Smooth muscle cell (in vitro differentiated cells): ENCODE measurements around the gene SMARCE1. TPM values are rescaled to one million over a fixed set of nuclear protein-coding genes. Genes with fewer than 3 reads are reported as not detected.

ENCODE experiments used
- DNase-seq: peaks from one replicate; lab custom pipeline; 2025; ENCODE audit not compliant: unreplicated experiment; lab: John Stamatoyannopoulos, UW
- H2AFZ ChIP-seq: fragments of 200-600 bp; sonication (generic); 2 replicates; pipeline ENCODE4 v1.6.0; 2016; ENCODE audit warnings: antibody characterized with exemption, low read depth, mild to moderate bottlenecking
- H3F3A ChIP-seq: fragments of 200-600 bp; sonication (generic); 2 replicates; pipeline ENCODE4 v1.6.0; 2017; ENCODE audit warnings: antibody characterized with exemption, low read depth
- H3K27ac ChIP-seq: fragments of 200-600 bp; sonication (generic); 2 replicates; pipeline ENCODE4 v1.5.1; 2016; ENCODE audit warnings: low read depth, mild to moderate bottlenecking
- H3K27me3 ChIP-seq: fragments of 200-600 bp; sonication (generic); 2 replicates; pipeline ENCODE4 v1.6.1; 2016; ENCODE audit warnings: low read depth, mild to moderate bottlenecking
- H3K36me3 ChIP-seq: fragments of 200-600 bp; sonication (generic); 2 replicates; pipeline ENCODE4 v1.5.1; 2016; ENCODE audit warnings: low read depth
- H3K4me1 ChIP-seq: fragments of 200-600 bp; sonication (generic); 2 replicates; pipeline ENCODE4 v1.5.1; 2016; ENCODE audit warnings: low read depth
- H3K4me2 ChIP-seq: fragments of 200-600 bp; sonication (generic); 2 replicates; pipeline ENCODE4 v1.6.0; 2016; ENCODE audit warnings: mild to moderate bottlenecking
- H3K4me3 ChIP-seq: fragments of 200-600 bp; sonication (generic); 2 replicates; pipeline ENCODE4 v1.5.1; 2016; ENCODE audit warnings: mild to moderate bottlenecking
- H3K79me2 ChIP-seq: fragments of 200-600 bp; sonication (generic); 2 replicates; pipeline ENCODE4 v1.6.0; 2016; ENCODE audit warnings: low read depth, mild to moderate bottlenecking
- H3K9ac ChIP-seq: fragments of 200-600 bp; sonication (generic); 2 replicates; pipeline ENCODE4 v1.6.0; 2016; ENCODE audit warnings: low read depth
- H3K9me3 ChIP-seq: fragments of 200-600 bp; sonication (generic); replicated peaks from 2 replicates; pipeline ENCODE4 v1.5.1; 2016; ENCODE audit warnings: low read depth
- H4K20me1 ChIP-seq: fragments of 200-600 bp; sonication (generic); 2 replicates; pipeline ENCODE4 v1.6.0; 2016; ENCODE audit warnings: low read depth
- CTCF ChIP-seq: fragments of 200-600 bp; sonication (generic); IDR thresholded peaks from 2 replicates; pipeline ENCODE4 v1.5.1; 2017; ENCODE audit warnings: borderline replicate concordance, mild to moderate bottlenecking, antibody characterized with exemption; ENCODE audit not compliant: insufficient read depth, poor library complexity, severe bottlenecking
- WGBS: methylation state at CpG from one replicate; pipeline ENCODE4 v1.1.7; 2016; ENCODE audit warnings: low lambda C conversion rate; 5-methylcytosine and 5-hydroxymethylcytosine counted together
- polyA plus RNA-seq: library from polyadenylated mRNA; unstranded; fragments of >200 nt; fragmentation: Nextera tagmentation; extraction: Ambion mirVana; gene quantifications from 2 replicates; pipeline ENCODE4 v1.2.1, GENCODE V29; 2016
- total RNA-seq: library from RNA; depleted of rRNA; stranded (reverse); fragments of >200 nt; gene quantifications from 2 replicates; pipeline ENCODE4 v1.2.3, GENCODE V29; 2014

Gene SMARCE1
- total and polyA plus RNA-seq, 2 experiments from 2014 or later = 87.5 to 115 TPM

DNA sequence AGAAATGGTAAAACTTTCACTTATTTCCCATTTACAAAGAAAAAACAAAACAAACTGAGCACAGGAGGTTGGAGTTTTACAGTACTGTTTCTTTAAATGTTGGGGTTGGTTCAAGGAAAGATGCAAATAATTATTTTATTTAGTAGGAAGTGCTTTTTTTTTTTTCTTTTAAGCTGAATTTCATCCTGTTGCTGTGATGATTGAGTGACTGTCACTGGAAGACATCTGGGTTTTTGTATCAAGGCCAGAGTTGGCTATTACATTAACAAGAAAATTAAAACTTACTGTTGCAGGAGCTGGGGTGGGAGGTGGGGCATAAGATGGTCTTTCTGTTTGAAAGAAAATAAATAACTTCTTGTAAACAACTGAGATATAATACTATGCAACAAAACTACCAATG lies 2.3 kb downstream of the SMARCE1 start:
- Histone ChIP-seq H3K9me3 (no peaks in the 10 kb centered on the region), H3K4me1 (peaks cover 22% of the 10 kb centered on the region), H3K27ac (no peak overlapping the region), H3K4me2 (peak overlapping the region; percentile 90), H3K27me3 (no peaks in the 10 kb centered on the region), H2AFZ (no peak overlapping the region), H3K36me3 (peaks cover 7% of the 10 kb centered on the region), H4K20me1 (peaks cover 35% of the 10 kb centered on the region), H3F3A (no peaks in the 10 kb centered on the region), H3K79me2 (peaks cover 72% of the 10 kb centered on the region), H3K9ac (no peak overlapping the region), H3K4me3 (peak overlapping the region; percentile 84)
- DNase-seq = no peak
- TF ChIP-seq CTCF = no peak

DNA sequence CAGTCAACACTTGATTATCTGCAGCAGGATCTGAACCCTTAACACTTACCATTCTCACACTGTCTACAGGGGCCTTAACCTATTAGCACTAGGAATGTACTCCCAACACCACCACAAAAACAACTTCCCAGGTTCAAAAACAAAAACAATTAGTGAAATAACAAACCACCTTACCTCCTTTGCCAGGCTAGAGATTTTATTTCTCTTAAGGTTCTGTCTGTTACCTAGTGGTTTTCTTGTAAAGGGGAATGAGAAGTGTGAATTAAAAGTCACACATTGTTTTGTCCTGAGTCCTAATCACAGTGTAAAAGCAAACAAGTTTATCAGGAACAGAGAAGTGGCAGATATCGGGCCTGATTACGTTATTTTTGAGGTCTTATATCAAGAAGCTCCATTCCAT lies 9.7 kb downstream of the SMARCE1 start:
- 98% methylated on average over 2 of the region's 2 CpGs for WGBS
- H3K79me2 ChIP-seq = peaks cover 35% of the 10 kb centered on the region
- TF ChIP-seq CTCF = no peak
- peaks cover 42% of the 10 kb centered on the region for H3K36me3 ChIP-seq
- H3K4me2 ChIP-seq = no peak overlapping the region
- no peaks in the 10 kb centered on the region for H3K4me1 ChIP-seq
- no peak overlapping the region for H3K4me3 ChIP-seq
- H3K27ac ChIP-seq = no peak overlapping the region
- no peak for DNase-seq
- H3F3A ChIP-seq = no peaks in the 10 kb centered on the region
- H2AFZ ChIP-seq = no peak overlapping the region
- H3K9ac ChIP-seq = no peak overlapping the region
- no peaks in the 10 kb centered on the region for H3K9me3 ChIP-seq
- no peaks in the 10 kb centered on the region for H3K27me3 ChIP-seq
- H4K20me1 ChIP-seq = peaks cover 61% of the 10 kb centered on the region

GRCh38 chr17:40633871-40634270 lies 13.7 kb downstream of the SMARCE1 start:
- no peak overlapping the region for H3K27ac ChIP-seq
- no peak overlapping the region for H3K4me3 ChIP-seq
- H3K9me3 ChIP-seq = no peaks in the 10 kb centered on the region
- H4K20me1 ChIP-seq = peaks cover 32% of the 10 kb centered on the region
- H3K9ac ChIP-seq = no peak overlapping the region
- H3K36me3 ChIP-seq = peaks cover 66% of the 10 kb centered on the region
- no peaks in the 10 kb centered on the region for H3K27me3 ChIP-seq
- DNase-seq = no peak
- H3K4me2 ChIP-seq = no peak overlapping the region
- no peaks in the 10 kb centered on the region for H3F3A ChIP-seq
- no peak overlapping the region for H2AFZ ChIP-seq
- H3K4me1 ChIP-seq = no peaks in the 10 kb centered on the region
- no peaks in the 10 kb centered on the region for H3K79me2 ChIP-seq
- WGBS = 64% methylated on average over 1 of the region's 1 CpG
- TF ChIP-seq CTCF = no peak

DNA sequence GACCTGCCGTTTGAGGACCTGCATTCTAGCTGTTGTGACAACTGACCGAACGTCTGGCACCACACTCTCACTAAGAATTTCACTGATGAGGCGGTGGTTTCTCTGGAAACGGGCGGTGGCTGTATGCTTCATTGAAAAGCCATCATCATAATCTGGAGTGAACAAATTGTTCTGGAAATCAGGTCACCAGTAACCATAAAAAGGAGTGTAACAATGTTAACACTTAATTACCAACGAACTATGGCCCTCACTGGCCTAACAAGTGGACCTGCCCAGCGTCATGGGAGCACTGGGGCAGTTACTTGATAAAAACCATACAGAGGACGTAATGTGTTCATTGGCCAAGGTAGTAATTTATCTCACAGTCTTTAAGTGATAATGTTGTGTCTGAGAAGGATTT lies 15.4 kb downstream of the SMARCE1 start:
- no peak overlapping the region for H3K4me2 ChIP-seq
- H3K9me3 ChIP-seq = no peaks in the 10 kb centered on the region
- H3K79me2 ChIP-seq = no peaks in the 10 kb centered on the region
- H3K27me3 ChIP-seq = no peaks in the 10 kb centered on the region
- H4K20me1 ChIP-seq = peaks cover 18% of the 10 kb centered on the region
- DNase-seq = no peak
- peaks cover 66% of the 10 kb centered on the region for H3K36me3 ChIP-seq
- 92% methylated on average over 9 of the region's 9 CpGs for WGBS
- no peak for TF ChIP-seq CTCF
- no peaks in the 10 kb centered on the region for H3F3A ChIP-seq
- H2AFZ ChIP-seq = no peak overlapping the region
- H3K9ac ChIP-seq = no peak overlapping the region
- H3K4me1 ChIP-seq = no peaks in the 10 kb centered on the region
- no peak overlapping the region for H3K4me3 ChIP-seq
- H3K27ac ChIP-seq = no peak overlapping the region
